ENCODE measurements around the gene MS4A15.

DNA sequence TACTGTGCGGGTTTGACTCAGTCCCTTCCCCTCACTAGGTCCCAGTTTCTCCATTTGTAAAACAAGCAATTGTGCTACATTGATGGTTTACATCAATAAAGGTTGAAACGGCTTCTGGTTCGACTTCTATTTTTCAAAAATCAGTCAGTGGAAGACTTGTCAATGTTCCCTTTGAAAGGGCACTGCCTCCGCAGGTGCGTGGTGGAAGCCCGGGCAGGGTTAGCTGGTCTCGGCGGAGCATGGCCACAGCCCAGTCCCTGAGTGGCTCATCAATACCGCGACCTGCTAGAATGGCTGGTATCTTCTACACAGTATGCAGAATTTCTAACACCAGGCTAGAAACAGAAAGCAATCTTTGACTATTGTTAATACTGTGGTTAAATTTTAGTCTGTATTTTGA, 44.5 kb downstream of the MS4A15 start:
- no peak for TF ChIP-seq POLR2A (IDR thresholded peaks at IDR 0.05)
- TF ChIP-seq, protein P1, sequence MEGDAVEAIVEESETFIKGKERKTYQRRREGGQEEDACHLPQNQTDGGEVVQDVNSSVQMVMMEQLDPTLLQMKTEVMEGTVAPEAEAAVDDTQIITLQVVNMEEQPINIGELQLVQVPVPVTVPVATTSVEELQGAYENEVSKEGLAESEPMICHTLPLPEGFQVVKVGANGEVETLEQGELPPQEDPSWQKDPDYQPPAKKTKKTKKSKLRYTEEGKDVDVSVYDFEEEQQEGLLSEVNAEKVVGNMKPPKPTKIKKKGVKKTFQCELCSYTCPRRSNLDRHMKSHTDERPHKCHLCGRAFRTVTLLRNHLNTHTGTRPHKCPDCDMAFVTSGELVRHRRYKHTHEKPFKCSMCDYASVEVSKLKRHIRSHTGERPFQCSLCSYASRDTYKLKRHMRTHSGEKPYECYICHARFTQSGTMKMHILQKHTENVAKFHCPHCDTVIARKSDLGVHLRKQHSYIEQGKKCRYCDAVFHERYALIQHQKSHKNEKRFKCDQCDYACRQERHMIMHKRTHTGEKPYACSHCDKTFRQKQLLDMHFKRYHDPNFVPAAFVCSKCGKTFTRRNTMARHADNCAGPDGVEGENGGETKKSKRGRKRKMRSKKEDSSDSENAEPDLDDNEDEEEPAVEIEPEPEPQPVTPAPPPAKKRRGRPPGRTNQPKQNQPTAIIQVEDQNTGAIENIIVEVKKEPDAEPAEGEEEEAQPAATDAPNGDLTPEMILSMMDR (IDR thresholded peaks at IDR 0.05 in 8 of 11, conservative IDR thresholded peaks at IDR 0.05 in 3 of 11): no peak
- no peak for TF ChIP-seq POLR2AphosphoS5 (IDR thresholded peaks at IDR 0.05)
